HT1080 (cell line): ENCODE data around the gene USP7. TPM values are rescaled to one million over a fixed set of nuclear protein-coding genes. Genes with fewer than 3 reads are reported as not detected.
"Not testable (repeated sequence)": the region's sequence is repeated elsewhere in the genome, so short reads cannot be mapped to it uniquely, and the experiment has no call there.

Experiments used
- DNase-seq: peaks from one replicate; pipeline ENCODE4 v3.0.0-alpha.2; 2015; ENCODE audit warnings: low read depth
- total RNA-seq: library from RNA; depleted of rRNA; stranded (reverse); fragments of >200 nt; shearing (Covaris generic); gene quantifications from 2 replicates; pipeline ENCODE4 v1.2.3, GENCODE V29; 2014

Gene USP7
- total RNA-seq, 1 experiment from 2014 or later: 86.0 TPM

- no peak for DNase-seq
Measured at GRCh38 chr16:8882041-8882617, 81.6 kb downstream of the USP7 start, which contains the start of gene LITAFD. Gene LITAFD, plus strand, starts transcription at chr16:8882351. Its CDS starts 2,005 bp downstream, at chr16:8884356.

- no peak for DNase-seq
Measured at GRCh38 chr16:8880839-8881510, 82.7 kb downstream of the USP7 start.

GRCh38 chr16:8878523-8878911 is 85.2 kb downstream of the USP7 start:
- DNase-seq: peak; percentile 85

- DNase-seq: no peak
Measured at GRCh38 chr16:8877894-8878522, 85.7 kb downstream of the USP7 start.

GRCh38 chr16:8875317-8875716 is 88.4 kb downstream of the USP7 start:
- not testable (repeated sequence) for DNase-seq

GRCh38 chr16:8874388-8874787 is 89.3 kb downstream of the USP7 start:
- no peak for DNase-seq

GRCh38 chr16:8873866-8874195 is 89.9 kb downstream of the USP7 start:
- DNase-seq: not testable (repeated sequence)

- DNase-seq: no peak
Measured at GRCh38 chr16:8872967-8873865, 90.5 kb downstream of the USP7 start.

GRCh38 chr16:8872071-8872470 is 91.6 kb downstream of the USP7 start:
- DNase-seq: no peak

GRCh38 chr16:8869988-8870241 is 93.8 kb downstream of the USP7 start:
- DNase-seq: not testable (repeated sequence)

GRCh38 chr16:8869212-8869987 is 94.3 kb downstream of the USP7 start:
- DNase-seq: no peak

- peak; percentile 83 for DNase-seq
Measured at GRCh38 chr16:8868416-8869211, 95.1 kb downstream of the USP7 start, which contains the start of gene CARHSP1. Gene CARHSP1, minus strand, starts transcription at chr16:8869006. Its CDS starts 9,678 bp downstream, at chr16:8859328.

GRCh38 chr16:8867932-8868415 is 95.7 kb downstream of the USP7 start:
- peak; percentile 26 for DNase-seq

GRCh38 chr16:8867216-8867931 is 96.3 kb downstream of the USP7 start:
- DNase-seq: no peak

GRCh38 chr16:8866884-8867215 is 96.9 kb downstream of the USP7 start:
- no peak for DNase-seq

GRCh38 chr16:8866118-8866883 is 97.4 kb downstream of the USP7 start:
- DNase-seq: no peak

GRCh38 chr16:8865145-8865882 is 98.4 kb downstream of the USP7 start:
- DNase-seq: no peak

GRCh38 chr16:8864480-8865110 is 99.1 kb downstream of the USP7 start:
- DNase-seq: no peak
